ENCODE measurements around the gene SRP19. TPM values are rescaled to one million over a fixed set of nuclear protein-coding genes. Genes with fewer than 3 reads are reported as not detected.

The SRP19 gene
- 104 and 144 TPM in 2 replicates for total RNA-seq (2014; rRNA removed; shearing (Covaris generic))
- polyA plus RNA-seq (2016; fragmentation: Nextera tagmentation; extraction: Ambion mirVana) = 368 and 406 TPM in 2 replicates
- long read RNA-seq, transcript SRP19-206 (5 exons, 2,841 nt) = major isoform, 67 of 79 reads
- long read RNA-seq, partial matches to known transcripts = 0 of 79 reads
- long read RNA-seq, other reads (novel, unspliced or antisense) = 3 of 79 reads

- Mint-ChIP-seq H3K4me1 (peaks cover 15% of the 10 kb centered on the region), H3K27me3 (ENCODE audit: insufficient read depth, low read depth, poor library complexity) (peaks cover 6% of the 10 kb centered on the region), H3K27ac (peak within 1 kb of the TSS; percentile 97), H3K4me3 (peak within 1 kb of the TSS; percentile 98), H3K36me3 (ENCODE audit: low read depth) (peaks cover 36% of the 10 kb centered on the region), H3K9me3 (peaks cover 5% of the 10 kb centered on the region; the same call in 2 of the 3 replicates)
- Histone ChIP-seq H3K4me1 (ENCODE audit: insufficient read depth) (peaks cover 6% of the 10 kb centered on the region; the same call in 1 of the 2 replicates), H3K27me3 (ENCODE audit: insufficient read depth) (no peaks in the 10 kb centered on the region), H3K4me2 (peak within 1 kb of the TSS; percentile 93), H3K36me3 (ENCODE audit: insufficient read depth) (peaks cover 29% of the 10 kb centered on the region), H3K79me2 (replicated peaks; ENCODE audit: insufficient read depth) (peaks cover 45% of the 10 kb centered on the region), H3F3A (replicated peaks; ENCODE audit: low read depth) (0 out of 2 replicates have a peak, but pooled peaks cover 2% of the 10 kb centered on the region), H3K4me3 (peak within 1 kb of the TSS; percentile 90), H2AFZ (peak within 1 kb of the TSS; percentile 48; the same call in 1 of the 2 replicates), H4K20me1 (replicated peaks; ENCODE audit: insufficient read depth) (peaks cover 7% of the 10 kb centered on the region; the same call in 1 of the 2 replicates), H3K27ac (ENCODE audit: low read depth) (peak within 1 kb of the TSS; percentile 87), H3K9me2 (ENCODE audit: insufficient read depth) (no peaks in the 10 kb centered on the region)
- peak; percentile 92 for ATAC-seq
- peak; percentile 100 for DNase-seq (ENCODE audit: low spot score)
- TF ChIP-seq CREB1 (CRISPR knock-in tag; IDR thresholded peaks at IDR 0.05; ENCODE audit: low read depth) (peak; percentile 93), POLR2AphosphoS5 (IDR thresholded peaks at IDR 0.05; ENCODE audit: low read depth) (peak; percentile 88), REST (IDR thresholded peaks at IDR 0.05; ENCODE audit: unreplicated experiment) (no peak)
Measured at GRCh38 chr5:112860929-112861637, at the start of gene SRP19. Gene SRP19 (plus strand): TSS chr5:112861287. CDS start chr5:112861377, 90 bp downstream.

GRCh38 chr5:112812549-112812948 is 48.5 kb upstream of the SRP19 start:
- H3K9me2 ChIP-seq (ENCODE audit: insufficient read depth) = no peaks in the 10 kb centered on the region
- no peak overlapping the region for H3K4me2 ChIP-seq
- no peaks in the 10 kb centered on the region for H3K79me2 ChIP-seq (replicated peaks; ENCODE audit: insufficient read depth)
- peaks cover 4% of the 10 kb centered on the region for H3K27me3 Mint-ChIP-seq (ENCODE audit: insufficient read depth, low read depth, poor library complexity)
- ATAC-seq (no peak), DNase-seq (ENCODE audit: low spot score) (no peak)
- no peak overlapping the region for H3K4me3 ChIP-seq
- H4K20me1 ChIP-seq (replicated peaks; ENCODE audit: insufficient read depth) = no peaks in the 10 kb centered on the region
- H2AFZ ChIP-seq = no peak overlapping the region
- no peaks in the 10 kb centered on the region for H3F3A ChIP-seq (replicated peaks; ENCODE audit: low read depth)
- H3K36me3 ChIP-seq (ENCODE audit: insufficient read depth) = no peaks in the 10 kb centered on the region; the same call in 1 of the 2 replicates
- no peaks in the 10 kb centered on the region for H3K4me1 Mint-ChIP-seq
- no peaks in the 10 kb centered on the region for H3K9me3 Mint-ChIP-seq
- no peak overlapping the region for H3K4me3 Mint-ChIP-seq
- no peak overlapping the region for H3K27ac ChIP-seq (ENCODE audit: low read depth)
- H3K27me3 ChIP-seq (ENCODE audit: insufficient read depth) = no peaks in the 10 kb centered on the region
- H3K27ac Mint-ChIP-seq = peak overlapping the region; percentile 28; the same call in 1 of the 2 replicates
- peaks cover 45% of the 10 kb centered on the region for H3K36me3 Mint-ChIP-seq (ENCODE audit: low read depth)
- H3K4me1 ChIP-seq (ENCODE audit: insufficient read depth) = no peaks in the 10 kb centered on the region
- TF ChIP-seq ZNF462 (CRISPR knock-in tag; IDR thresholded peaks at IDR 0.05) (no peak), ZNF331 (CRISPR knock-in tag; IDR thresholded peaks at IDR 0.05; ENCODE audit: low read depth) (no peak), JUNB (IDR thresholded peaks at IDR 0.05; ENCODE audit: unreplicated experiment) (no peak)

All from GM23338 (cell line).